Fibroblast of lung (primary cell): Measurements from ENCODE around the gene MCM5. TPM values are rescaled to one million over a fixed set of nuclear protein-coding genes. Genes with fewer than 3 reads are reported as not detected.

Experiments used
- DNase-seq, 2 donors: peaks; one replicate each; pipeline versions ENCODE4 v3.0.0 to v3.0.0-alpha.2; 2010; ENCODE audit warnings: low read depth in 2 of 2
- H2AFZ ChIP-seq: 2 replicates; pipeline ENCODE4 v1.5.1; 2012; ENCODE audit warnings: low read length, control low read depth, inconsistent platforms
- H3K27ac ChIP-seq: 2 replicates; pipeline ENCODE4 v1.5.1; 2011; ENCODE audit warnings: low read length, control low read depth; ENCODE audit not compliant: insufficient read depth
- H3K27me3 ChIP-seq: 2 replicates; pipeline ENCODE4 v1.5.1; 2011; ENCODE audit warnings: mild to moderate bottlenecking, low read length; ENCODE audit not compliant: control insufficient read depth, insufficient read depth
- H3K36me3 ChIP-seq: 2 replicates; pipeline ENCODE4 v1.5.1; 2011; ENCODE audit warnings: low read length; ENCODE audit not compliant: control insufficient read depth, insufficient read depth
- H3K4me1 ChIP-seq: 2 replicates; pipeline ENCODE4 v1.5.1; 2011; ENCODE audit warnings: low read length; ENCODE audit not compliant: control insufficient read depth, insufficient read depth; ENCODE audit errors: extremely low read depth
- H3K4me2 ChIP-seq: 2 replicates; pipeline ENCODE4 v1.5.1; 2011; ENCODE audit warnings: low read length, control low read depth; ENCODE audit not compliant: insufficient read depth; ENCODE audit errors: extremely low read depth
- H3K4me3 ChIP-seq, 4 experiments: fragments of 200-600 bp in 1 of 4; sonication (generic) in 1 of 4; replicated peaks in 1 of 4; 2 replicates each; pipeline ENCODE4 v1.5.1; 2011 to 2016; ENCODE audit warnings: low read length in 4 of 4, low read depth in 3 of 4, mild to moderate bottlenecking in 3 of 4, control low read depth in 2 of 4, inconsistent platforms in 1 of 4, mixed read lengths in 1 of 4; ENCODE audit not compliant: insufficient read depth in 1 of 4; ENCODE audit errors: control extremely low read depth in 1 of 4
- H3K79me2 ChIP-seq: 2 replicates; pipeline ENCODE4 v1.5.1; 2012; ENCODE audit warnings: mild to moderate bottlenecking, low read length, inconsistent platforms; ENCODE audit not compliant: control insufficient read depth, insufficient read depth
- H3K9ac ChIP-seq: 2 replicates; pipeline ENCODE4 v1.5.1; 2011; ENCODE audit warnings: mild to moderate bottlenecking, low read length, control low read depth; ENCODE audit not compliant: insufficient read depth
- H3K9me3 ChIP-seq: 2 replicates; pipeline ENCODE4 v1.5.1; 2012; ENCODE audit warnings: low read depth, low read length; ENCODE audit not compliant: control insufficient read depth, insufficient read depth
- H4K20me1 ChIP-seq: 2 replicates; pipeline ENCODE4 v1.5.1; 2011; ENCODE audit warnings: low read length; ENCODE audit not compliant: control insufficient read depth, insufficient read depth; ENCODE audit errors: extremely low read depth
- CTCF ChIP-seq, 2 donors: IDR thresholded peaks in 1 of 2; conservative IDR thresholded peaks in 1 of 2; 1 replicate in 1 of 2; 2 replicates in 1 of 2; pipeline ENCODE4 v1.5.1; 2011 to 2012; ENCODE audit warnings: low read length in 2 of 2, control low read depth in 1 of 2, inconsistent platforms in 1 of 2, low read depth in 1 of 2, mild to moderate bottlenecking in 1 of 2
- EZH2 ChIP-seq: IDR thresholded peaks from 2 replicates; pipeline ENCODE4 v1.5.1; 2012; ENCODE audit warnings: low read length, control low read depth, mild to moderate bottlenecking; ENCODE audit errors: missing control alignments
- polyA plus RNA-seq, 2 donors: library from polyadenylated mRNA; depleted of rRNA in 1 of 2; stranded (reverse) in 1 of 2; unstranded in 1 of 2; fragments of >200 nt; gene quantifications; 2 replicates each; pipeline ENCODE4 v1.2.1, GENCODE V29; 2011 to 2012; ENCODE audit warnings: missing spikeins in 1 of 2
- total RNA-seq: library from RNA; depleted of rRNA; stranded (reverse); fragments of >200 nt; gene quantifications from 2 replicates; pipeline ENCODE4 v1.2.1, GENCODE V29; 2014

Gene MCM5
- total and polyA plus RNA-seq, 2 donors (not counting 1 experiment from before 2014, with no cell fraction given) = 13.4 to 21.7 TPM

- no peak overlapping the region for H3K4me3 ChIP-seq
- no peaks in the 10 kb centered on the region for H4K20me1 ChIP-seq
- no peaks in the 10 kb centered on the region for H3K27me3 ChIP-seq
- H3K9me3 ChIP-seq = no peaks in the 10 kb centered on the region
- no peak overlapping the region for H2AFZ ChIP-seq
- no peaks in the 10 kb centered on the region for H3K79me2 ChIP-seq
- no peaks in the 10 kb centered on the region for H3K4me1 ChIP-seq
- H3K27ac ChIP-seq = no peak overlapping the region
- H3K36me3 ChIP-seq = no peaks in the 10 kb centered on the region
- peak in 1 of 2 donors; percentile 69 for DNase-seq
- no peak for TF ChIP-seq CTCF (conservative IDR thresholded peaks at IDR 0.05 in 1 of 2, IDR thresholded peaks at IDR 0.05 in 1 of 2; ENCODE audit: low read depth in 1 of 2, low read length in 2 of 2)
- no peak overlapping the region for H3K4me2 ChIP-seq
- no peak overlapping the region for H3K9ac ChIP-seq
Observed at GRCh38 chr22:35357883-35358621, 41.9 kb upstream of the MCM5 start.

GRCh38 chr22:35359380-35360065, 40.4 kb upstream of the MCM5 start:
- no peaks in the 10 kb centered on the region for H3K9me3 ChIP-seq
- no peak for DNase-seq
- no peaks in the 10 kb centered on the region for H4K20me1 ChIP-seq
- H3K27me3 ChIP-seq = no peaks in the 10 kb centered on the region
- no peaks in the 10 kb centered on the region for H3K4me1 ChIP-seq
- no peak for TF ChIP-seq EZH2
- no peak for TF ChIP-seq CTCF (conservative IDR thresholded peaks at IDR 0.05 in 1 of 2, IDR thresholded peaks at IDR 0.05 in 1 of 2; ENCODE audit: low read depth in 1 of 2, low read length in 2 of 2)
- no peak overlapping the region for H3K9ac ChIP-seq
- no peak overlapping the region for H2AFZ ChIP-seq
- H3K4me2 ChIP-seq = no peak overlapping the region
- H3K4me3 ChIP-seq = no peak overlapping the region
- no peaks in the 10 kb centered on the region for H3K36me3 ChIP-seq
- H3K79me2 ChIP-seq = no peaks in the 10 kb centered on the region
- H3K27ac ChIP-seq = no peak overlapping the region

- no peaks in the 10 kb centered on the region for H4K20me1 ChIP-seq
Observed at GRCh38 chr22:35361001-35361558, 38.9 kb upstream of the MCM5 start.

More at GRCh38 chr22:35361001-35361558, 38.9 kb upstream of the MCM5 start:
- DNase-seq = no peak
- Histone ChIP-seq H3K4me2 (no peak overlapping the region), H3K36me3 (no peaks in the 10 kb centered on the region), H3K9me3 (no peaks in the 10 kb centered on the region), H3K4me3 (no peak overlapping the region), H3K4me1 (no peaks in the 10 kb centered on the region), H2AFZ (no peak overlapping the region), H3K27me3 (no peaks in the 10 kb centered on the region), H3K27ac (no peak overlapping the region), H3K79me2 (no peaks in the 10 kb centered on the region), H3K9ac (no peak overlapping the region)
- TF ChIP-seq CTCF (conservative IDR thresholded peaks at IDR 0.05 in 1 of 2, IDR thresholded peaks at IDR 0.05 in 1 of 2; ENCODE audit: low read depth in 1 of 2, low read length in 2 of 2) (no peak), EZH2 (no peak)
